Measurements from ENCODE around the gene LRRC45.

Gene LRRC45

GRCh38 chr17:82063424-82064415 is 40.6 kb downstream of the LRRC45 start:
- no peak for DNase-seq (ENCODE audit: low read depth)

DNA sequence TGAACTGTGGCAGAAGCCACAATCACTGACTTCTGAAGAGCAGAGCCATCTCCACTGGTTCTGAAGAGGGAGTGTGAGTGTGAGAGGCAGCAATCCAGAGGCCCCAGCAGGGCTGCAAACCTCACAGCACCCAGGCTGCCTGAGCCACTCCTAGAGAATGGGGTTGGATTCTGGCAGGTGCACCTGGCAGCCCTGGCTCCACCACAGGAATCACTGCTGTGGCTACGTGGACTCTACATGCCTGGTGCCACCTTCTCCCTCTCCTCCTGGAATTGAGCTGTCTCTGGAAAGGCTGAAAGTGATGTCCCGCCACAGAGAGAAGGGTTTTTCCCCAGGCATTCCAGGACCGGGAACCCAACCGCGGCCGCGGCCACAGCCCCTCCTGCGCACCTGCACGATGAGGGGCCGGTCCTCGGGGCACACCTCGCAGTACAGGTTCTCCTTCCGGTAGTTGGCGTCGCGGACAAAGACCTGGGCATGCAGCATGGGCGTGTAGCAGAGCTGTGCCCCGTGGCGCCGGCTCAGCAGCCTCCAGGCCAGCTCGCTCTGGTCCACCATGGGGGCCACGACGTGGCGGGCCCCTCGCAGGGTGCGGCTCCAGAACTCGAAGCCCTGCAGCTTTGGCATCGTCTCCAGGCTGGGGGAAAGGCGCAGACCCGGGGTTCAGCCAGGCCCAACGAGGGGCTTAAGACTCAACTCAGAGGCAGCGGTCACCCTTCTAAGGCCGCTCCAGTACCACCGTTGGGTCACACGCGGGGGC is 41.5 kb downstream of the LRRC45 start:
- DNase-seq (ENCODE audit: low read depth), result no peak

GRCh38 chr17:82065193-82065637 is 42.1 kb downstream of the LRRC45 start:
- no peak for DNase-seq (ENCODE audit: low read depth)

- DNase-seq (ENCODE audit: low read depth), result no peak
Measured at GRCh38 chr17:82065638-82066303, 42.7 kb downstream of the LRRC45 start, which contains the start of gene DUS1L. DUS1L (minus strand) TSS chr17:82065804; CDS start chr17:82065059, 745 bp downstream.

GRCh38 chr17:82070611-82071010 is 47.5 kb downstream of the LRRC45 start:
- no peak for DNase-seq (ENCODE audit: low read depth)

DNA sequence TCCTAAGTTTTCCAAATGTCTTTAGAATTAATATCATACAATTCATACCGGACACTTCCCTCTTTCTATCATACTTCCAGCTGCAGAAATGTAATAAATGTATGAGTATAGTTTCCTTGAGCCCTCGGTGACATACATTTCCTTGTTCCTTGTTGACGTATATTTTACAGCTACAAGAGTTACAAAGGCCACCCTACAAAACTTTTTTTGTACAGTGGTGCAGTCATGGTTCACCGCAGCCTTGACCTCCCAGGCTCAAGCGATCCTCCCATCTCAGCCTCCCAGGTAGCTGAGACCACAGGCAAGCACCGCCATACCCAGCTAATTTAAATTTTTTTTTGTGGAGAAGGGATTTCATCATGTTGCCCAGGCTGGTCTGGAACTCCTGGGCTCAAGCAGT is 49.7 kb downstream of the LRRC45 start:
- DNase-seq (ENCODE audit: low read depth), result no peak

GRCh38 chr17:82073446-82073845 is 50.3 kb downstream of the LRRC45 start:
- no peak for DNase-seq (ENCODE audit: low read depth)

DNA sequence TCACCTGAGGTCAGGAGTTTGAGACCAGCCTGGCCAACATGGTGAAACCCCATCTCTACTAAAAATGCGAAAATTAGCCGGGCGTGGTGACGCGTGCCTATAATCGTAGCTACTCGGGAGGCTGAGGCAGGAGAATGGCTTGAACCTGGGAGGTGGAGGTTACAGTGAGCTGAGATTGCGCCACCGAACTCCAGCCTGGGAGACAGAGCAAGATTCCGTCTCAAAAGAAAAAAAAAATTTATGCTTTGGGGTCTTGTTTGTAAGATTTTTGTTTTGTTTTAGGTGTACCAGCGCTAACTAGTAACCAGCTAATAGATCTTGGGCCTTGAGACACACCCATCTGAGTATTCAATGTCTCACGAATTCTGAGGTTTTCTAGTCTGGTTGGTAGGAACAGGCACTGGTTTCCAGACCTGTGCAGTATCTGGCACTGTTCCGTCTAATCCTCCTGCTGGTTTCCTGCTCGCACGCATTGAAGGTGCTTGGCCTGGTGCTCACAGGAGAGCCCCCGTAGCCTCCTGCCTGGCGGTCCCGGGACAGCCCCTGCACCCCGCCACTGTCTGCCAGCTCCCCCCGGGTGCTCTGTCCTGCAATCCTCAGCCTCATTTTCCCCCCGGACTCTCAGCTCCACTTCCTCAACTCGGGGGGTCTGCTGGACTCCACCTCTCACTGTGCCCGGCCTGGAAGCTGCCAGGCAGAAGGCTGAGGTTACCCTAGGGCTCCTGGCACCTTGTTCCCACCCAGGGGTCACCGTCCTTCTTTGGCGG is 53.1 kb downstream of the LRRC45 start:
- DNase-seq (ENCODE audit: low read depth), result no peak

GRCh38 chr17:82076785-82077591 is 53.9 kb downstream of the LRRC45 start:
- DNase-seq (ENCODE audit: low read depth), result no peak

GRCh38 chr17:82077617-82078358 is 54.7 kb downstream of the LRRC45 start:
- DNase-seq (ENCODE audit: low read depth), result no peak

DNA sequence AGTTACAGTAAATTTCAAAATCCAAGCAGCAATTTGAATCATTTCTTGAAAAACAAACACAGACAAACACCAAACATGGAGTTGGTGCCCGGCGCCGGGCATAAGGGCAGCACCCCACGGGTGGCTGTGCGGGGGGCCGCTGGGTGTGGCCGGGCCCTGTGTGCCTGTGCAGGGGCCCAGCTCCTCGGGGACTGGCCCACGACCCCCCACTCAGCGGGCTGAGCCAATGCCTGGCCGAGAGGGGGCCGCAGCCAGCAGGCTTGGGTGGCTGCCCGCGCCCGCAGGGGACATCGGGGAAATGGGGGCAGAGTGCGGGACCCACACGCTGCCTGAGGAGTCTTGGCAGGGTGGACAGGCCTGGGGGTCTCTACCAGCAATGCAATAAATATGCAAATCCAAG is 55.3 kb downstream of the LRRC45 start:
- no peak for DNase-seq (ENCODE audit: low read depth)

- DNase-seq (ENCODE audit: low read depth), result no peak
Measured at GRCh38 chr17:82079001-82079677, 56.0 kb downstream of the LRRC45 start.

DNA sequence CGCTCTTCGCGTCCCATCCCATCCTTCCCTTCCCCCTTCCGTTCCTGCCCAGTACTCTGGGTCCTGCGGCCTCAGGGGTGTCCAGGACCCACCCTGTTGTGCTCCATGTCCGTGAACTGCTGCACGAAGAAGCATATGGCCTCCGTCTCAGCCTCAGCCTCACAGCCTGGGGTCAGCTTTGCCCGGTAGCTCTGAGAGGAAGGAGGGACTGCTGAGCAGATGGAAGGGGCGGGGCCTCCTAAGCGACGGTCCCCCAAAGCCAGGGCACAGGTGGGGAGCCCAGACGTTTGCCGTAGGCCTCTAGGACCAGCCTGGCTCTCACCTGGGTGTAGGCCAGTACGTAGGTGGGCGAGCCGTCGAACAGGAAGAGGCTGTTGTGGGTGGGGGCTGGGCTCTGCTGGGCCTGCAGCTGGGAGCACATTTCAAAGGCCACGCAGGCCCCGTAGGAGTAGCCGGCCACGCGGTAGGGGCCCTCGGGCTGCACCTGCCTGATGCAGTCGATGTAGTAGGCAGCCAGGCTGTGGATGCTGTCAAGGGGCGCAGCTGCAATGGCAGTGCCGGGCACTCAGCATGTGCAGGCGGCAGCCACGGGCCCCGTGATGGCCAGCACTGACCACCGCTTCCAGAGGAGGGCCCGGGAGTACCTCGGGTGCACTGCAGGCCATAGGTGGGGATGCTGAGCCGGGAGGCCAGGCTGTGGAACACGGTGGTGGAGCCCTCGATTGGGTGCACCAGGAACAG is 57.1 kb downstream of the LRRC45 start:
- no peak for DNase-seq (ENCODE audit: low read depth)

All from HS-27A (cell line).